ENCODE data around the gene HACD2.
"Not testable (repeated sequence)": the region's sequence is repeated elsewhere in the genome, so short reads cannot be mapped to it uniquely, and the experiment has no call there.

The HACD2 gene

GRCh38 chr3:123522320-123523022 is 62.4 kb downstream of the HACD2 start:
- DNase-seq, result no peak

- DNase-seq, result no peak
Observed at GRCh38 chr3:123521179-123521969, 63.5 kb downstream of the HACD2 start.

GRCh38 chr3:123520656-123521055 is 64.2 kb downstream of the HACD2 start:
- no peak for DNase-seq

- DNase-seq, result no peak
Observed at GRCh38 chr3:123518892-123519485, 65.9 kb downstream of the HACD2 start.

DNA sequence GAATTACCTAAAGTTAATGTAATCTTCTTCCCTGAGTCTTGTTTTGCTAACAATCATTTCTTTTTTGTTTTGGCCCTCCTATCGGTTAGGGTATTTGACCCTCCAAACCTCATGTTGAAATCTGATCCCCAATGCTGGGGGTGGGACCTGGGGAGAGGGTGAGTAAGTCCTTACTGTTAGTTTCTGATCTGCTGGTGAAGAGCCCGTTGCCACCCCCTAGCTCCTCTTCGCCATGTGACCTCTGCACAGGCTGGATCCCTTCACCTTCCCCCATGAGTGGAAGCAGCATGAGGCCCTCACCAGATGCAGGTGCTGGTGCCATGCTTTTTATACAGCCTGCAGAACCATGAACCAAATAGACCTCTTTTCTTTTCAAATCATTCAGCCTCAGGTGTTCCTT is 73.1 kb downstream of the HACD2 start:
- DNase-seq, result no peak

GRCh38 chr3:123511084-123511483 is 73.8 kb downstream of the HACD2 start:
- no peak for DNase-seq

DNA sequence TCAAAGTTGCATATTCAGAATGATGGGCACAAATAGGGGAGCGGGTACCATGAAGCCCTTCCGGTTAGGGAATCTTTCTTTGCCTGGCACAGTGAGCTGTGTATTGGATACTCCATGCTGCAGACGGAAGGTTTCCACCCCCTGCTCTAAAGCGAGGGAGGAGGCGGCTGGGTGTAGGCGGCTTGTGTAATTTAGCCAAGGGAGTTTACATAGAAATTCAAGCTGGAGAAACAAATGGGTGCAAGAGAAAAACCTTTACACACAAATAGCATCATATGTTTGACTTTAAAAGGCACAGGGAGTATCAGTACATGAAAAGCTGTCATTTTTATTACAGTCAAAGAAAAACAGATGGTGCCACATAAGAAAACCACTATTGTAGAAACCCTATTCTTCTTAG is 76.7 kb downstream of the HACD2 start:
- DNase-seq, result no peak

- no peak for DNase-seq
Observed at GRCh38 chr3:123505820-123506219, 79.0 kb downstream of the HACD2 start.

DNA sequence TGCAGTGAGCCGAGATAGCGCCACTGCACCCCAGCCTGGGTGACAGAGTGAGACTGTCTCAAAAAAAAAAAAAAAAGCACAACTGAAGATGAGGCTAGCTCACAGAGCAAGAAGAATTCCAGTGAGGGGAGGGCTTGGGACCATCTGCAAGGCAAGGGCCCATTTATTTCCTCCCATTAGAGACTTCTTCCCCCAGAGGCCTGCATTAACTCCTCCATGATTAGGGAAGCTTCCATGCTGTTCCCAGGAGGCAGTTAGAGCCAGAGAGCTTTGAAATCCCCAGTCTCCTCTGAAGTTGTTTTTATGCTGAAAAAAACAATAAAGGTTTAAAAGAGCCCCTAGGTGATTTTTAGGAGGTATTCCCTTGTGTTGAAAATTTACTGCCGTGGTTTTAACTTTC is 81.7 kb downstream of the HACD2 start:
- DNase-seq, result no peak

GRCh38 chr3:123499322-123499721 is 85.5 kb downstream of the HACD2 start:
- no peak for DNase-seq

DNA sequence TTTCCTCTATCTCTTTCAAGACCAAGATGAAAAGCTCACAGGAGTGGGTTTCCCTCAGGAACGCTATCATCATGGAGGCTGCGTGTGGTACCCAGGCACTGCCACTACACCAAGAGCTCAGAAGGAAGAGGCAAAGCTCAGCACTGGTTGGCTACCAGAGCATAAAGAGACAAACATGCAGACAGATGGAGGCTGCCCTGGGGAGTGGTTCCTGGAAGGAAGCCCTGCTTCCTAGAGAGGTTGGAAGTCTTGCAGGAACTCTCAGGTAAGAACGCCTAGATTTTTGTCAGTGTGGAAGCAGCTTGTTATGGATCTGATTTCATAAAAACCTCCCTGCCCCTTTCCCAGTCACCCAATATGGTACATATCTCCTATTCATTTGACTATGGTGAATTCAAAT is 86.1 kb downstream of the HACD2 start:
- no peak for DNase-seq

GRCh38 chr3:123493912-123494311 is 90.9 kb downstream of the HACD2 start:
- DNase-seq, result no peak

DNA sequence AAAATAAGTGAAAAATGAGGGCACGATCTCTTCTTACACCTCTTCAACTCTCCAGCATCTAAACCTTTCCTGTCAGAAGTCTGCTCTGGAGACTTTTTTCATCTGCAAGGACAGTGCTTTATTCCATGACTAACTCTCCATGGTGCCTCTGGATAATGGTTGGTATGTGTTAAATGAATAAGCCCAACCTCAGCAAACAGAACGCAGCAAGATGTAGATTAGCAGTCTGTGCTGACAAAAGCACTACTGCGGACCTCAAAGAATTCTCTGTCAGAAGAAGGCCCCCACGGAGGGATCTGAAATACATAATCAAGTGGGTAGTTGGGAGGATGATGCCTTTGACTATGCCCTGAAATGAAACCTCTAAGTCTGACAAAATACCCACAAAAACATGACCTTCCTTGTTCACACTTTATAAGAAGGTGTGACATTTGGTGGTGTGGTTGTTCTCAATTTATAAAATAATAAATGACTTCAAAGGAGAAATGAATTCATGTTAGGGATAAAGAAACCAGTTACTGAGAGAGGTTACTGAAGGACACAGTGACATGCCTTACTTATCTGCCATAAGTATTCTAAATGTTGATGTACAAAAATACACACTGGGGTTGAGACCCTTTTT is 92.8 kb downstream of the HACD2 start:
- no peak for DNase-seq

- DNase-seq, result peak; percentile 73
Observed at GRCh38 chr3:123489400-123490004, 95.4 kb downstream of the HACD2 start.

DNA sequence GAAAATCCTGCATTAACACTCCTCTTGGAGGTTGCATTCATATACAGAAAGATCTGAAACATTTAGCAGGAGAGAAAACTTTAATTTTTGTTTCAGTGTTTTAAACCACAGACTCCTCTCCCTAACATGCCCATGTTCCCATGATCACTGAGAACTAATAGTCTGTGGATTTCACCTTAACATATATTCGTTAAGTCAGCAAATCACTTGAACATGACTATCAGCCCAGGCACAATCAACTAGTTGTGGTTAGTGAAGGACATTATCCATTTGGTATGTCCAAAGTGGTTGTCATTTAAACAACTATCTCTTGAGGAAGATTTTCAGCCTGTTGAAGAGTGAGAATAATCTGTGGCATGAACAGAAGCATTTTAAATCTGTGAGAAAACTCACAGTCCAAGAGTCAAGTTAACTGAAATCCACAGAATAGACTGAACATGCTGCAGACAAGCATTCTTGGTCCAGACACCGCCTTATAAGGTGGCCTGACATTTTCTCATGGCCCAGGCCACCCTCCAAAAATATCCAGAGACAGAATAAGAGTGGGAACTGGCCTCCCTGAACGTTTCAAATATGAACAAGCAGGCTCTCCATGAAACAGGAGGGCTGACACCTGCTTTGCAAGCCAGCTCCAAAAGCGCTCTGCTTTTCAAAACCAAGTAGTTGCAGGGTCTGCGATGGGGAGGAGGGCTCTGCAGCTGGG is 96.1 kb downstream of the HACD2 start:
- no peak for DNase-seq

DNA sequence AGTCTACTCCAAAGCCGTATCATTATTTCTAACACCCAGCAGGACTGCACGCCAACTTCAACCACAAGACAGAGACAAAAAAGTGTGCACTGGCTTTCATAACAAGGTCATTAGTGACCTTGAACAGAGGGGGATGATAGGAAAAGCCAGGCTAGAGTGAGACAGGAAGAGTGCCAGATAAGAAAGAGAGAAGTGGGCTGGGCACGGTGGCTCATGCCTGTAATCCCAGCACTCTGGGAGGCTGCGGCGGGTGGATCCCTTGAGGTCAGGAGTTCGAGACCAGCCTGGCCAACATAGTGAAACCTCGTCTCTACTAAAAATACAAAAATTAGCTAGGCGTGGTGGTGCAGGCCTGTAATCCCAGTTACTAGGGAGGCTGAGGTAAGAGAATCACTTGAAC is 97.8 kb downstream of the HACD2 start:
- not testable (repeated sequence) for DNase-seq

DNA sequence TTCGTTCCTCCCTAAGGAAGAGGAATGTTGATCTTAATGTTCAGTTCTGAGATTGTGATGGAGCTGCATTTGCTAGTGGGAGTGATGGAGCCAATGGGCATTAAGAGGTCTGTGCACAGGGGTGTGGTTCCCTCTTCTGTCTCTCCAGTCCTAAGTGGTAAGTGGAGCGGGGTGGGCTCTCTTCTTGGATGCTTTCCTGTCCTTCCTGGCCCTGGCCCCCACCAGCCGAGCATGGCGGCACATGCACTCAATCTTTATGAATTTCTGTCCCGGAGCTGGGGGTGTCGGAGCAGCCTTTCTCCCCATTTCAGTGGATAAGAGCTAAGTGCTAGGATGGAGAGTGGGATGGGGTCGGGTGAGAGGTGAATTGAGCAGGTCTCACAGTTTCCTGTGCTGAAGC is 98.4 kb downstream of the HACD2 start:
- DNase-seq, result no peak

GRCh38 chr3:123485551-123485950 is 99.3 kb downstream of the HACD2 start:
- no peak for DNase-seq

- no peak for DNase-seq
Observed at GRCh38 chr3:123483146-123483545, 101.7 kb downstream of the HACD2 start.

- DNase-seq, result no peak
Observed at GRCh38 chr3:123481722-123482457, 103.0 kb downstream of the HACD2 start.

GRCh38 chr3:123481071-123481470 is 103.8 kb downstream of the HACD2 start:
- no peak for DNase-seq

DNA sequence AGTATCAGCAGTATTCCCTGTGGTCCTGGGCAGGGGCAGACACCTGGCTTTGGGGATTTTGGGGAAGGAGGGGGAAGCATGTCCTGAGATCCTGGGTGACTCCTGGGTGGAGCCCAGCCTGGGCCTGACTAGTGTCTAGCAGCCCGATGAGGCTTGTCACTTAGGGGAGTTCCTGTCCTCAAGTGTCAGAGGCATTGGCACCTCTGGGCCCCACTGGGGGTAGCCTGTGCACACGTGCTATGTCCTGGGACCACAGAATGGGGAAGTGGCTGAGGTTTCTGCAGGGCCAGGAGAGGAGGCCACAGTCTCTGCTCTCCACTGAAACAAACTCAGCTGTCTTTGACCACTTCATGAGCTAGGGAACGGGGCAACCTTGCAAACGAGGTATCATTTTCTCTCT is 104.4 kb downstream of the HACD2 start:
- DNase-seq, result no peak

Data from activated effector memory CD4-positive, alpha-beta T cell treated with anti-CD3 and anti-CD28 coated beads, Interleukin-2, amount 50 U/mL, for 16 hours (primary cell).